ENCODE data around the gene RNASEH2B. TPM values are rescaled to one million over a fixed set of nuclear protein-coding genes. Genes with fewer than 3 reads are reported as not detected.

RNASEH2B gene
- total and polyA plus RNA-seq, 2 of the 8 experiments (the other 6 are each of a cell fraction or from before 2014, with no cell fraction given), result 19.3 to 43.9 TPM

GRCh38 chr13:50898338-50898737, 11.3 kb upstream of the RNASEH2B start:
- H4K20me1 ChIP-seq (replicated peaks in 1 of 2; ENCODE audit: control insufficient read depth in 1 of 2, insufficient read depth in 2 of 2, low read length in 2 of 2), result no peaks in the 10 kb centered on the region
- CTCF ChIA-PET (ENCODE audit: partially characterized antibody), result interaction anchor here (1.9 kb wide), 1 partner anchor 13 kb away, joined by 4 read pairs; no protein-coding TSS in a partner anchor
- TF ChIP-seq EZH2 (IDR thresholded peaks at IDR 0.05; ENCODE audit: low read depth, low read length, severe bottlenecking), result no peak
- no peak for TF ChIP-seq BCL11A (IDR thresholded peaks at IDR 0.05; ENCODE audit: low read depth in 2 of 2, low read length in 2 of 2)
- no peak for TF ChIP-seq SIRT6 (IDR thresholded peaks at IDR 0.05; ENCODE audit: low read length)

More at GRCh38 chr13:50898338-50898737, 11.3 kb upstream of the RNASEH2B start:
- Histone ChIP-seq H3K79me2 (ENCODE audit: control insufficient read depth in 1 of 2, insufficient read depth in 2 of 2, low read length in 2 of 2) (no peaks in the 10 kb centered on the region), H2BK20ac (ENCODE audit: low read length) (no peak overlapping the region), H3K23ac (ENCODE audit: insufficient read length) (no peak overlapping the region), H3K14ac (ENCODE audit: insufficient read length) (no peak overlapping the region), H3K9me3 (ENCODE audit: insufficient read depth in 2 of 2, low read depth in 1 of 2, low read length in 1 of 2) (no peaks in the 10 kb centered on the region), H3K4me3 (ENCODE audit: extremely low read depth in 1 of 4, insufficient read depth in 2 of 4, low read depth in 3 of 4, low read length in 4 of 4) (no peak overlapping the region), H2AFZ (ENCODE audit: low read length) (no peak overlapping the region), H4K91ac (replicated peaks; ENCODE audit: insufficient read length, low read length) (no peak overlapping the region), H4K5ac (ENCODE audit: insufficient read length, low read depth, low read length) (no peak overlapping the region), H3K36me3 (ENCODE audit: control insufficient read depth in 2 of 4, insufficient read depth in 4 of 4, low read length in 3 of 4) (no peaks in the 10 kb centered on the region), H3K23me2 (ENCODE audit: low read depth, low read length) (no peaks in the 10 kb centered on the region), H3K27me3 (replicated peaks in 1 of 4; ENCODE audit: control insufficient read depth in 3 of 4, extremely low read depth in 1 of 4, insufficient read depth in 3 of 4, low read length in 3 of 4) (no peaks in the 10 kb centered on the region), H3K4ac (replicated peaks; ENCODE audit: insufficient read length, low read depth, low read length) (no peak overlapping the region), H3K4me1 (replicated peaks in 1 of 4; ENCODE audit: control insufficient read depth in 3 of 4, insufficient read depth in 4 of 4, low read length in 3 of 4) (peaks cover 0 to 7% (median 3%) of the 10 kb centered on the region in 4 experiments; a peak in 4 of 7 replicates), H3K4me2 (ENCODE audit: insufficient read depth in 1 of 2, low read depth in 2 of 2, low read length in 2 of 2) (no peak overlapping the region), H3K27ac (ENCODE audit: low read depth, low read length) (no peak overlapping the region), H2BK15ac (ENCODE audit: low read length) (no peak overlapping the region), H2AK5ac (ENCODE audit: low read depth, low read length) (no peak overlapping the region), H3K56ac (replicated peaks; ENCODE audit: insufficient read length, low read depth, low read length) (no peak overlapping the region), H2BK5ac (ENCODE audit: low read depth, low read length) (no peak overlapping the region), H3K9ac (replicated peaks in 1 of 4; ENCODE audit: extremely low read depth in 1 of 4, low read depth in 3 of 4, low read length in 3 of 4) (no peak overlapping the region), H3K79me1 (ENCODE audit: low read depth, low read length) (no peaks in the 10 kb centered on the region), H2BK120ac (replicated peaks; ENCODE audit: low read depth, low read length) (no peak overlapping the region), H2BK12ac (ENCODE audit: low read depth, low read length) (no peak overlapping the region), H3K18ac (ENCODE audit: extremely low read depth, low read length) (no peak overlapping the region), H4K8ac (ENCODE audit: extremely low read depth, insufficient read depth, low read length) (no peak overlapping the region)
- POLR2A ChIA-PET (ENCODE audit: partially characterized antibody), result interaction anchor here (0.6 kb wide), 2 partner anchors 53 to 554 kb away, joined by 3 read pairs; no protein-coding TSS in a partner anchor
- no peak for DNase-seq (ENCODE audit: low read depth in 1 of 2, low spot score in 2 of 2)
- no peak for FAIRE-seq
- WGBS, 2 experiments (ENCODE audit: extremely low coverage in 1 of 2, insufficient coverage in 1 of 2, insufficient read length in 1 of 2, insufficient replicate concordance in 2 of 2, low coverage in 1 of 2, low lambda C conversion rate in 2 of 2, missing lambda C conversion rate in 1 of 2), result 100% methylated on average over 1 of the region's 1 CpG; no CpG with 5 or more reads in 1 of the 2 experiments

All from H1 (cell line).